ENCODE measurements around the gene IP6K1.
"Not testable (repeated sequence)": the region's sequence is repeated elsewhere in the genome, so short reads cannot be mapped to it uniquely, and the experiment has no call there.

The IP6K1 gene

DNA sequence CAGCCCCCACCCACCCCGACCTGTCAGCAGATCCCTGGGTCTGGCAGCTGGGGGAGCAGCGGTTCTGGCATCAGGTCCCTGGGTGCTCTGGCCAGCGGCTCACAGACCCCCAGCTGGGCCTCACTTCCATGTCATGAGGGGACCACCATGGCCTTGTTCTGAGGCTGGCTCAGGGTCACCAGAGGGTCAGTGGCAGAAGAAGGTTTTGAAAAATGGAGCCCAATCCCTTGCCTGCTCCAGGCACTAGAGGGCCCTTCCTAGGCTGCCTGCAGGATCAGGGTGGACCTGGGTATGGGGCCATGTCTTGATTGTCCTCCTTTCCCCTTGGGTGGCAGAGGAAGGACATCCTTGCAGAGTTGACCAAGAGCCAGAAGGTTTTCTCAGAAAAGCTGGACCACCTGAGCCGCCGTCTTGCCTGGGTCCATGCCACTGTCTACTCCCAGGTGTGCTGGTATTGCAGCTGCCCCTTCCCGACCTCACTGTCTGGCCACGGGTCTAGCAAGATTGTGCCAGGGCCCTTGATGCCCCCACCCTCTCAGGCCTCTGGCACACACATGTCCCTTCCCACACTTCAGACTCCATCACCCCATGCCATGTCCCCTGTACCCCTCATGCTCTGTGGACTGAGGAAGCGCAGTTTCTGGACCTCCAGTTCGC is 79.8 kb downstream of the IP6K1 start:
- DNase-seq = no peak

DNA sequence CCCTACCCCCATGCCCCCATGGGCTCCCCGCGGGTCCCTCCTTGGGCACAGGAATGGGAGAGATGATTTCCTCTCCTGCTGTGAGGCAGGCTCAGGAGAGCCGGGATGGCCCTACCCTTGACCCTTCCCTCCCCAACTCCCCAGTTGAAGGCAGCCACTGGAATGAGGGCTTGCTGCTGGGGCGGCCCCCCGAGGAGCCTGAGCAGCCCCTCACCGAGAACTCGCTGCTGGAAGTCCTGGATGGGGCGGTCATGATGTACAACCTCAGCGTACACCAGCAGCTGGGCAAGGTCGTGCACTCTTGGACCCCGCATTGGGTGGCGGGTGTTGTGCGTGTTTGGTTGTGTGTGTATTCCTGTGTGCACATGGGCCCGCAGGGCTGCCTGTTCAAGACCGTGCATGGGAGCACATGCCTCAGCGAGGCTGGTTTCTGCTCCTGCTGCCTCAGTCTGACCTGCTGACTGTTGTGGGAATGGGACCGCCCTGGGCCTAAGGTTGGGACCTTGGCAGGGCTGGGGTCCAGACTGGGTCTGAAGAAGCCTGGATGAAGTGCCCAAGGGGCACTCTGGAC is 80.9 kb downstream of the IP6K1 start:
- DNase-seq = no peak

DNA sequence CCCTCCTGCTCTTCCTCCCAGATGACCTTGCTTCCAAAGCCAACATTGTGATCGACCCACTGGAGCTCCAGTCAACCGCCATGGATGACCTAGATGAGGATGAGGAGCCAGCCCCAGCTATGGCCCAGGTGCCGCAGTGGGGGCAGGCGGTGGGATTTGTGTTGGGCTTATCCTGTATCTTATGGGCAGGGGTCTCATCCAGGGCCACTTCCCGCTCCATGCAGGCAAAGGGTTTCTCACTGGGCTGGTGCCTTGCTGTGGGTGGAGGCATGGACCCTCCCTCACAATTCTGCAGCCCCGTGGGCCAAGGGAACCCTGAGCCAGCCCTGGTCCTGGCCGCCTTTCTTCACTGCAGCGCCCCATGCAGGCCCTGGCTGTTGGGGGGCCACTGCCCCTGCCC is 81.7 kb downstream of the IP6K1 start:
- no peak for DNase-seq

DNA sequence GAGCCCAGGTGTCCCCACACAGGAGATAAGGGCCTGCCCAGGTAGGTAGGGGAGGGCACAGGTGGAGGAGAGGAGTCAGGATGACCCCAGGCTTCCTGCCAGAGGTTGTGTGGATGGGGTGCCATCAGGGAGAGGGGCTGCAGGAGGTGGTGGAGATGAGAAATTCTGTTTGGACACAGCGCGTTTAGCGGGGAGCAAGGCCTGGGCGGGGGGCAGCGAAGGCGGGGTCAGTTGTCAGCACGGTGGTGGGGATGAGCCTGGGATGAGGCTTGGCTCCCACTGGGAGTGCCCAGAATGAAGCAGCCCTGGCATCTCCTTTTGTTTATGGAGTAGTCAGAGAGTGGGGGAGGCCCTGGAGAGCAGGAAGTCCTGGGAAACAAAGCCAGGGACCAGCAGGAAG is 82.4 kb downstream of the IP6K1 start:
- DNase-seq = no peak

DNA sequence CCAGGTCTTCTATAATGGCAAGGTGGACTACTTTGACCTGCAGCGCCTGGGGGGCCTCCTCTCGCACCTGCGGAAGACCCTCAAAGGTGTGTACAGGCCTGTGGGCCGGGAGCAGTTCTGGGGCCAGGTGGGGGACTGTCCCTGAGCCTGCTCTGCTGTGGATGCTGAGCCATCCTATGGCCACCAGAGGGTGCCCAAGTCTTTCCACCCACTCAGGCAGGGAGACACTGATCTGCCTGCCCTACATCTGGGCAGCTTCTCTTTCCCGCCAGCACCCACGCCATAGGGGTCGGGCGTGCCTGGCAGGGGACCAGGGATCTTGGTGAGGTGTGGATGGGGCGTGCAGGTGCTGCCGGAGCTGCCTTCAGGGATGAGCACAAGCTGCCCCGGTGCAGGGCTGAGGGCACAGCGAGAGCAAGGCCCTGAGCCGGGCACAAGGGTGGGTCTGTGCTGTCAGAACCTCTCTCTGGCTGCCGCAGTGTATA is 82.9 kb downstream of the IP6K1 start:
- DNase-seq = peak; percentile 20 to 47

DNA sequence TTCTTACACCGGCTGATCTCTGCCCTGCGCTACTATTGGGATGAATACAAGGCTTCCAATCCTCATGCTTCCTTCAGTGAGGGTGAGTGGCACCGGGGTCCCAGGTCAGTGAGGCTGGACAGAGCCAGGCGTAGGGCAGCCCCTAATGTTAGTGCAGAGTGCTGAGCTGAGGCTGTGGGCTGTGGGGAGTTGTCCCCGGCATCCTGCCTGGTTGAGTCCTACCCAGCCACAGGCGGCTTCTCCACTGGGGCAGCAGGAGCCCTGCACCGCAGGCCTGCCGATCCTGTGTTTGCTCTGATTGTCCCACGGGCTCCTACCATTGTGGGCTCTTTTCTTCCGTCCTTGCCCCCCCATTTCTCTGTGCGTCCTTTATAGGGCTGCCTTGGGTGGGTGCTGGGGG is 83.7 kb downstream of the IP6K1 start:
- DNase-seq = no peak

DNA sequence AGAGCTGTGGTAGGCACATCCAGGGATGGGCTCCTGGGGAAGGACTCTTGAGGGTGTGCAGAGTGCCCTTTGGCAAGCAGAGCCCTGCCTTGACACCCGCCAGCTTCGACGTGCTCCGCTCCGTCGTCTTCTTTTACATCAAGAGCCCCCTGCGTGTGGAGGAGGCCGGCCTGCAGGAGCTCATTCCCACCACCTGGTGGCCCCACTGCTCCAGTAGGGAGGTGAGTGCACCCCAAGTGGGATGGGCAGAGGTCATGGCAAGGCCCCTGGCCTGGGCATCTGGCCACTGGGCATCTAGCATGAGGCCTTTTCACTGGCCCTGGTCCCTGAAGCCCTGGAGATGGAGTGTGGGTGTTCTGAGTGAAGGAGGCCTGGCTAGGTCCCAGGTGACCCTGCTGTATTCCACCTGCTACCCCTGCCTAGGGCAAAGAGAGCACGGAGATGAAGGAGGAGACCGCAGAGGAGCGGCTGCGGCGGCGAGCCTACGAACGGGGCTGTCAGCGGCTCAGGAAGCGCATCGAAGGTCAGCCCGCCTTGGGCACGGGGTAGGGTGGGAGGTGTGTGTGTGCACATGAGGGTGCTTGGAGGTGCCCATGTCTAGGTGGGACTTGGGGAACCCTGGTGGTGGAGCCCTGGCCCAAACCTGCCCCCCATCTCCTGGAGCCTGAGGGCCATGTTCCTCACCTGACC is 84.8 kb downstream of the IP6K1 start:
- no peak for DNase-seq

DNA sequence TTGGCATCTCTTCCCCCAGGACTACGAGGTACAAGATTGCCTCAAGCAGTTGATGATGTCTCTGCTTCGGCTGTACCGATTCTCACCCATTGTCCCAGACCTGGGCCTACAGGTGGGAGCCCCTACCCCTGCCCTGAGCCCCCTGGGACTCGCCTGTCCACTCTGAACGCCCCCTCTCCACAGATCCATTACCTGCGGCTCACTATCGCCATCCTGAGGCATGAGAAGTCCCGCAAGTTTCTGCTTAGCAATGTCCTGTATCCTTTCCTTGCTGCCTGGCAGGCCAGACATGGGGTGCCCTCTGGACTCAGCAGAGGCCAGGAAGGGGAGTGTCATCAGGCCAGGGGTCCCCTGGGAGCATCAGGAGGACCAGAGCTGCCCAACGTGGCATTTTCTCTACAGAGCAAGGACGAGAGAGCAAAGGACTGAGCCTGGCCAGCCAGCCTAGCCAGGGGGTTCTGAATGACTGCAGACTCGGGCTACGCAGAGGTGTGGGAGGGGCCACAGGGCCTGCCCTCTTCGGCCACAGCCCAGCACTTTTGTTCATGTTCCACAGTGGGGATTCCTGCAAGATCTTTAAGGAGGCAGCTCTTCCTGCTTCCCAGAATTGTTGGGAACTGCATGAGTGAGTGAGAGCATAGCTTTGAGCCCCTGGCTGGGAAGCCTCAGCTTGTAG is 85.8 kb downstream of the IP6K1 start:
- DNase-seq = no peak

DNA sequence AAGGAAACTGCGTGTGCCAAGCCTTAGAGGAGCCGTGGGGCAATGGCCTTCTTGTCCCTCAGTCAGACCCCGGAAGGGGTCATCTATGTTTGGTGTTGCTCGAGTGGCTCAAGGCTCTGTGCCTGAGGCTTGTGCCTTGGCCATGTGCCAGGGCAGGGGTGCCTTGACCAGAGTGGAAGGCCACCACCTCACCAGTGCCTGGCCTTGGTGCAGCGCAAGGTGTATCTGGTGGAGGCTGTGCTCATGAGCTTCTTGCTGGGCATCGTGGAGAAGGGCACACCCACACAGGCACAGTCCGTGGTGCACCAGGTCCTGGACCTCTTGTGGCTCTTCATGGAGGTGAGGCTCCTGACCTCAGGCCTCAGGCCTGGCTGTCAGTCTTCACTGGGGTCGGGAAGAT is 86.3 kb downstream of the IP6K1 start:
- DNase-seq = no peak

DNA sequence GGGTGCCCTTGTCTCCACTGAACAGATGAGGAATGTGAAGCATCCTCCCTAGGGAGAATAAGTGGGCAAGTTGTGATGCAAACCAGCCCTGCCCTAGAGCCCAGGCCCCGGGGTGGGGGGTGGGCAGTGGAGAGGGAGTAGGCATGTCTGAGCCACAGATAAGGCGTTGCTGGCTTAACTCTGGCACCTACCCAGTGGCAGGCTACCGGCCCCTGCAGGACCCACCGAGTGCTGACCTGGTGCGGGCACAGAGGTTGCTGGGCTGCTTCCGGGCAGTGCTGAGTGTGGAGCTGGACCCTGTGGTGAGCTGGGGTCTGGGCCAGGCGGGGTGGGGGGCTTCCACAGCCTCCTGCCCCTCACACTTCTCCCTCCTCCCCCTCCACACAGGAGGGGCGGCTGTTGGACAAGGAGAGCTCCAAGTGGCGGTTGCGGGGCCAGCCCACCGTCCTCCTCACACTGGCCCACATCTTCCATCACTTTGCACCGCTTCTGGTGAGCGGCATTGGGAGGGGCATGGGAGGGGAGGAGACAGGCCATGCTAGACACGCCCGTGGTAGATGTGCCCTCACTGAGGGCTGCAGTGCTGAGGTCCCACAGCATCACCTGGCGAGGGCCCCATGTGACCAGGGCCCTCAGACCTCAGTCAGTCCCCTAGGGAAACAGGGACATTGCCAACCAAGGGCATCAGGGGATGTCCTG is 86.9 kb downstream of the IP6K1 start:
- no peak for DNase-seq

DNA sequence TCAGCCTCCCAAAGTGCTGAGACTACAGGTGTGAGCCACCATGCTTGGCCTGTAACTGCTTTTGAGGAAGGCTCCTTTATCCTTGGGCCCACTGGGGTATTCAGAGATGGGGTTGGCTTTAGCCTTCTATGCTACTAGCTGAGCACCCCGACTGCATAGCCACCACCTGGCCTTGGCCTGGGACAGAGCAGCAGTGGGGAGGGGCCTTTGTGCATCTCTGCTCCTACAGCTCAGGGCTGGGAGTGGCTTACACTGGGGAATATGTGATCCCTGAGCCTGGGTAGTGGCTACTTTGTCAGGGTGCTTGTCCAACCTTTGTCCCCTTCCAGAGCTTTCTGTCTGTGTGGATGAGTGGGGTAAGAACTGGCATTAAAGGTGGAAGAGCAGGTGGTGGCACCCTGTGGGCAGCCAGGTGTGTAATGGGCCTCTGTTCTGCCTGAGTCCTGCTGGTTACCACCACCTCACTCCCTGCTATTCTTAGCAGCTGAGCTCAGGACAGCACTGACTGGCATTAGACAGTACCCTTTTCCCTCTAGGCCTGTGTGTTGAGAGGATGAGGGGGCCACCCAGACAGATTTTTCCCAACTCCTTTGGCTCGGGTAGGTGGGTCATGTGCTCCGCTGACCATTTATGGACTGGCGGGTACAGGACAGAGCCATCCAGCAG is 90.9 kb downstream of the IP6K1 start:
- not testable (repeated sequence) for DNase-seq

DNA sequence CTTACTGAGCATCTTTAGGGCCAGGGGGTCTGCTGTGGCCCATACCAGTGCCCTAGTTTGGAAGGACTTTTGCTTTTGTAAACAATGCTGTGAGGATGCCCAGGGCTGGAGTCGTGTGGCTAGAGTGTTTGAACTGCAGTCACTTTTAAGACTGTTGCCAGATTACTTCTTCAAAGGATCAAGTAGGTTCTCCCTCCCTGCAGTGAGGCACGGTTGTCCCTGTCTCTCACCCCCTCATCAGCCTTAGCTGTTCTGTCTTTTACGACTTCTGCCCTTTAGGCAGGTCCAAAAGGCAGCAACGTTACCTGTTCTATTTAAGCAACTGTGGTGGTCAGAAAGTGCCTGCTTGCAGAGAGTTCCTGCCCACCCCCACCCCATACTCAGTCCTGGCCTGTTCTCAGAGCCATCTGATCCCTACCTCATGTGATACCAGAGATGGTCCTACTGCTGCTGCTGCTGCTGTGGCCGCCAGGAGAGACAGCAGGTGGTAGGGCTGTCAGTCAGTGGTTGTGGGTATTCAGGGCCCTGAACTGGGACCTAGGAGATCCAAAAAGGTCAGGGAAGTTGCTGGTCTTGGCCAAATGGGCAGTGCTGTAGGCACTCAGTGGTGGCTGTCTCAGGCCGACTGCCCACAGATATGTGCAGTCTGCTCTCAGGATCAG is 91.8 kb downstream of the IP6K1 start:
- not testable (repeated sequence) for DNase-seq

DNA sequence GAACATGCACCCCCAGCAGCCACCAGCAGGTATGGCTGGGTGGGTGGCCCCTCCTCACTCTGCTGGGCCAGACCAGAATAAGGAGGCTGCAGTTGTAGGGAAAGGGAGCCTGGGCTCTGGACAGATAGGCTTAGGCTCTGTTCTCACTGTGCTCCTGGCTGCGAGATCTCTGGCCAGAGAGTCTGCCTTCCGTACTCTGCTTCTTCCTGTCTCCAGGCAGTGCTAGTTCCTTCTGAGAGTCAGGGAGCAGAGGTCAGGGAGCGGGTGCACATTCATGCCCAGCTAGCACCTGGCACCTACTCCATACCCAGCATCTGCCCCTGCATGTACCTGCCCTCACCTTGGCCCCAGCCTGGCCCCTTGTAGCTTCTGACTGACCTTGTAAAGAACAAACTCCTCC is 94.9 kb downstream of the IP6K1 start:
- DNase-seq = not testable (repeated sequence)

DNA sequence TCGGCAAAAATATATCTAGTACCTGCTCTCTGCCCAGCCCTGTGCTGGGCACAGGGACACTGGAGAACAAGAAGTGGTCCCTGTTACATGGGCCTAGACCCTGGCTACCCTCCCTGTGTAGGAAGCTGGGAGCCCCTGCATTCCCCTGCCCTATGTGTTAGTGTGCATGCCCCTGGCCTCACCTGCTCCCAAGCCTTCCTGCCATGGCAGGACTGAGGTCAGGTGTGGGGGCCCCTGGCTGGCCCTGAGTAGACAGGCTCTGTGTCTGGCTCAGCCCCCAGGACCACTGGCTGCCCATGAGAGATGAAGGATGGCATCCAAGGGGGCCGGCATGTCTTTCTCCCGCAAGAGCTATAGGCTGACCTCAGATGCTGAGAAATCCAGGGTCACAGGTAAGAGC is 95.5 kb downstream of the IP6K1 start:
- DNase-seq = not testable (repeated sequence)

DNA sequence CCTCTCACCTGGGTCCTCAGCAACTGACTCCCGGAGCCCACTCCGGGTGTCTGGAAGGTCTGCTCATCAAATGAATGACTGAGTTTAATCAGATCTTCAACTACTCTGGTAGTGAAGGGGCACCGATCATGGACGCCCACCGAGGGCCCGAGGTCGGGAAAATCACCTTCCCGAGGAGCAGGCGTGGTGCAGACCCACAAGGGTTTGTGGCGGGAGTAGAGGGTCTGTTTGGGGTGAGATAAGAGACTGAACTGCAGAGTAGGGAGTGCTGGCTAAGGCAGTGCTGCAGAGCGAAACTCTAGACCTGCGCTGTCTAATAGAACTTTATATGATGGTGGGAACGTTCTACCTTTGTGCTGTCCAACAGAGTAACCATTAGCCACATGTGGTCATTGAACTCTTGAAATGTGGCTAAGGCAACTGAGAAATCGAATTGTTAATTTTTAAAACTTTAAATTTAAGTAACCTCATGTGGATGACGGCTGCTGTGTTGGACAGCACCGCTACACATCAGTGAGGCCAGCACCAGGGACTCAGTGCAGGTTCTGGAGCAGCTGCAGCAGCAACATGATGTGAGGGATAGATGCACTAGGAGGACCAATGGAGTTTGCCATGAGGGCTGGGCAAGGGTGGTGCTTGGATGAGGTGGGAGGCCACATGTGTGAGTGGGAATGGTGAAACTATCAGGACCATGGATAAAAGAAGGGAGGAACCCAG is 96.3 kb downstream of the IP6K1 start:
- DNase-seq = not testable (repeated sequence)

DNA sequence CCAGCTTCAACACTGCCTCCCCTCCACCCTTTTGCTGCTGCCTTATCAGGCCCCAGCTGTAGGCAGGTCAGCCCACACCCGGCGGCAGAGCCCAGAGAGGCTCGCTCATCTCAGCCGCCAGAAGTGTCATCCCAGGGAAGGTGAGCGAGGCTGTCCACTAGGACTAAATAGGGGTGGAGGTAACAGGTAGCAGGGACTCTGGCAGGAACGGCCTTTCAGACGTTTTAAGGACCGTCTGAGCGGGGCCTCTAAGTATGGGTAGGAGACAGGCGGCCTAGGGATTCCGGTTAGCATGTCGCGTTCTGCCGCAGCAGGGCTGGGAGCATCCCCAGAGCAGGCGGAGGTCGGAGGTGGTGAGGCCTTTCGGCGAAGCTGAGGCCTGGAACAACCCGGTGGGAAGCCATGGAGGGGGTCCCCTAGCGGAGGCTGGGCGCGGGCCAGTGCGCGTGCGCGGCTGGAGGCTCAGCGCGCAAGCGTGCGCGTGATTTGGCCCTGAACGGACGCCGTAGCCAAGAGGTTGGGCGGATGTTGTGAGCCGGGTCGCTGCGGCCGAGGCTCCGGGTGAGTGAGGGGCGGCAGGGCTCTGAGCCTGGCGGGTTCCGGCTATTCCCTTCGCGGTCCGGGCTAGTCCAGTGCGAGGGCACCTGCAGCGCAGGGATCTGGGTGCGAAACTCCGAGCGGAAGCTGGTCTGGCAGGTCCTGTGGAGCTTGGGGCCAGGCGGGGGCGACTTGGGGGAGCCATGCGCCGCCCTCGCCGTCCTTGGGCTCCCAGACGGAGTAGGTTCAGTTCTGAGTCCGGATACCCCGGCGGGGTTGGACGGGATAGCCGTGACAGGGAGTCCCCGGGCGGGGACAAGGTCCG is 97.1 kb downstream of the IP6K1 start, which contains the start of the genes MST1 and RNF123:
TSS of gene MST1 (minus strand) at position 429 of the 862 bp plus-strand sequence. CDS start 783 bp downstream, outside the sequence.
TSS of gene RNF123 (plus strand) at position 512 of the 862 bp plus-strand sequence. CDS start 1,609 bp downstream, outside the sequence.
- DNase-seq = no peak

DNA sequence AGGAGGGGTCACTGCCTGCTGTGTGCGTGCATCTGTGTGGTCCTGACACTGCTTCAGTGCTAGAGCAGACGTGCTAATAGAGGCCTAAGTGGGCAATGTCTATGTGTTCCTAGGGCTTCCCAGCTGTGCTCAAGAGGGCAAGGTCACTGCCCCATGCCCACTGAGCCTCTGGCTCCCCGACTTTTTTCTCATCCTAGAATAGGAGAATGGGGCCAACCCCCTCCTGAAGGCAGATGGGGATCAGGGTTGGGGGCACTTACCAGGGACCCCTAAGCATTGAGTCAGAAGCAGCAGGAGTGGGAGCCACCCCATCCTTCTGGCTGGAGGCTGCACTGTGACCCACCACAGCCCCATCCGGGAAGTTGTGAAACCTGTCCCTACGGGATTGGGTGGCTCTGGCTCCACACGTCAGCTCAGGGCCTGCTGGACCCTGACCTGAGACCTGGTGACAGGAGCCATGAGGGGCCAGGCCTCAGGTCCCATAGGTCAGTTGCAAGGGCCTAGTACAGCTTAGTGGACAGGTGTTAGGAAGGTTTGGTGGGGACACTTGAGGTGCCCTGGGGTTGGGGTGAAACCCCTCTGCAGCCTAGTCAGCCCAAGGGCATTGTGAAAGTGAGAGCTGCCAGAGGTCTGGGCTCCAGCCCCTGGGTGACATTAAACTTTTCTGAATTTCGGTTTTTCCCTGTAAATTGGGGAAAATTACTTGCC is 97.8 kb downstream of the IP6K1 start:
- DNase-seq = not testable (repeated sequence)

DNA sequence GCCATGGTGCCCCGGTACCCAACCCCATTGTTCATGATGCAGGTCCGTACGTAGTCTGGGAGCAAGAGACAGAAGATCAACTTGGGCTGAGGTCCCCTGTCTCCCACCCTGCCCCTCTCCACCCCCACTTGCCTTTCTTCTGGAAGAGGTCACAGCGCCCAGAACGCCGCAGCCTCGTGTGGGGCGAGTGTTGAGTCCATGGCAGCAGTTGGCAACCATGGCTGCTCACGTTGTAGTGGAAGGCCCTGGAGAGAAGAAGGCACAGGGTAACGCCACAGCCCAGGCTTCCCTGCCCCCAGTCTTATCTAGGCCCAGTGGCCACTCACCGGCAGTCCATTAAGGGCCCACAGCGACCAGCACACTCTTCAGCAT is 98.9 kb downstream of the IP6K1 start:
- not testable (repeated sequence) for DNase-seq

DNA sequence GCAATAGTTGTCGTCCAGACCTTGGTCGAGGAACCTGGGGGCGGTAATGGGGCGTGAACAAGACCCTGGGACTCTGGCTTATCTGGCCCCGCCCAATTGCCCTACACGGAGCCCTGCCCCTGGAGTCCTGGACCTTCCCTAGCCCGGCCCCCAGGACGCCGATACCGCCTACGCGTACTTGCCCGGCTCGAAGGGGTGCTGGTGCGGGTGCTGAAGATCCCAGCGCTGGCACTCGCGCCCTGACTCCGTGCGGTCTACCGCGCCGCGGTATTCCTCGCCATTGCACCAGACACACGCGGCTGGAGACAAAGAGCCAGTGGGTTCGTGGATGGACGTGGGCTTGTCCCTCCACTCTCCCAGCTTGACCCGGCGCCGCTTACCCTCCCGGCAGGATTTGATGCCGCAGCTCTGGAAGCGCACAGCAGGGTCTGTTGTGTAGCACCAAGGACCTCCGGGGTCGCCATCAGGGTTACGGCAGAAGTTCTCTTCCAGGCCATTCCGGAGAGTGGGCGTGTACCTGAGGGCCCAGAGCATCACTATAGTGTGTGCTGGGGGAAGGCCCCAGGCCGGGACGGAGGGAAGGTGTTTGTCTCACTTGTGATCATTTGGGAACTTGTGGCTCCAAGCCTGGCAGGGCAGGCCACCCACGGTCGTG is 99.4 kb downstream of the IP6K1 start:
- DNase-seq = not testable (repeated sequence)

Data from bone marrow (tissue), 2 donors.